HepG2 (cell line): ENCODE results near the gene COPS3. TPM values are rescaled to one million over a fixed set of nuclear protein-coding genes. Genes with fewer than 3 reads are reported as not detected.
A peak's percentile ranks its signal among the peaks of the same experiment; 100 is the strongest.

Experiments
- ATAC-seq: fragments of 200-7000 bp; cut with Tn5 transposase; 3 replicates; pipeline ENCODE4 v1.9.1; 2020; ENCODE audit warnings: mild to moderate bottlenecking, moderate library complexity
- BruUV-seq: library from RNA; stranded (reverse); fragments of 400-500 nt; replicated peaks from 2 replicates; lab custom pipeline; 2021; lab: Mats Ljungman, UMichigan
- CTCF ChIA-PET: fragments of 300-600 bp; formaldehyde crosslinking; extraction: SDS; loops from one replicate; lab custom pipeline; 2021; ENCODE audit warnings: low total read pairs, inconsistent platforms, low intra/inter-chr PET ratio; lab: Yijun Ruan, JAX
- POLR2A ChIA-PET: fragments of 350-600 bp; sonication (Branson Sonifier 250); formaldehyde crosslinking; loops from one replicate; lab custom pipeline; 2020; ENCODE audit warnings: antibody characterized with exemption, inconsistent platforms; lab: Yijun Ruan, JAX
- DNase-seq: peaks from one replicate; pipeline ENCODE4 v3.0.0-alpha.2; 2015; ENCODE audit warnings: low spot score
- FAIRE-seq: peaks from 3 replicates; lab custom pipeline; 2011; peaks lifted over from hg19 to GRCh38; lab: Jason Lieb, UNC
- H2AFZ ChIP-seq: one replicate; pipeline ENCODE4 v1.6.1; 2011; ENCODE audit warnings: low read length, inconsistent platforms
- H3K27ac ChIP-seq: fragments of 300-600 bp; 3 replicates; pipeline ENCODE4 v1.8.0; 2011; ENCODE audit warnings: mixed run types, mild to moderate bottlenecking, mixed read lengths, low read length, inconsistent platforms; ENCODE audit not compliant: insufficient read depth; ENCODE audit errors: extremely low read length
- H3K27me3 ChIP-seq, 2 experiments: fragments of 200-600 bp in 1 of 2; 2 replicates in 1 of 2; 3 replicates in 1 of 2; pipeline versions ENCODE4 v1.6.0 to v1.8.0; 2011; ENCODE audit warnings: low read length in 2 of 2, mild to moderate bottlenecking in 2 of 2, moderate library complexity in 2 of 2, inconsistent platforms in 1 of 2; ENCODE audit not compliant: insufficient read depth in 2 of 2, control insufficient read depth in 1 of 2
- H3K36me3 ChIP-seq, 2 experiments: fragments of 200-600 bp in 1 of 2; replicated peaks in 1 of 2; 2 replicates in 1 of 2; 3 replicates in 1 of 2; pipeline versions ENCODE4 v1.5.1 to v1.8.0; 2011; ENCODE audit warnings: low read length in 2 of 2, inconsistent platforms in 1 of 2; ENCODE audit not compliant: insufficient read depth in 2 of 2, control insufficient read depth in 1 of 2
- H3K4me1 ChIP-seq: 2 replicates; pipeline ENCODE4 v1.5.1; 2012; ENCODE audit warnings: low read length, inconsistent platforms; ENCODE audit not compliant: insufficient read depth
- H3K4me2 ChIP-seq: 2 replicates; pipeline ENCODE4 v1.6.0; 2011; ENCODE audit warnings: low read depth, low read length, inconsistent platforms
- H3K4me3 ChIP-seq, 3 experiments: fragments of 200-600 bp in 1 of 3; sonication (generic), shearing (Covaris generic) in 1 of 3; replicated peaks in 1 of 3; 2 replicates each; pipeline ENCODE4 v1.5.1; 2011 to 2016; ENCODE audit warnings: low read length in 3 of 3, inconsistent platforms in 2 of 3, low read depth in 2 of 3, mild to moderate bottlenecking in 2 of 3, control low read depth in 1 of 3, mixed read lengths in 1 of 3; ENCODE audit not compliant: insufficient read depth in 1 of 3
- H3K79me2 ChIP-seq: one replicate; pipeline ENCODE4 v1.6.1; 2011; ENCODE audit warnings: low read length, inconsistent platforms; ENCODE audit not compliant: insufficient read depth
- H3K9ac ChIP-seq: 2 replicates; pipeline ENCODE4 v1.6.0; 2011; ENCODE audit warnings: mild to moderate bottlenecking, low read depth, low read length, inconsistent platforms; ENCODE audit not compliant: insufficient read depth
- H3K9me3 ChIP-seq: 2 replicates; pipeline ENCODE4 v1.5.1; 2012; ENCODE audit warnings: mild to moderate bottlenecking, low read length
- H4K20me1 ChIP-seq: 2 replicates; pipeline ENCODE4 v1.6.0; 2011; ENCODE audit warnings: inconsistent platforms, mild to moderate bottlenecking, low read length, moderate library complexity; ENCODE audit not compliant: insufficient read depth
- ARNT2 ChIP-seq: sonication (generic); formaldehyde crosslinking; IDR thresholded peaks from 2 replicates; pipeline ENCODE4 v1.8.0; 2022; ENCODE audit warnings: mild to moderate bottlenecking, low read depth, missing genetic modification reagents, moderate library complexity
- CBX1 ChIP-seq: IDR thresholded peaks from one replicate; pipeline ENCODE4 v1.6.1; 2016; ENCODE audit warnings: antibody characterized with exemption, low read depth
- CHCHD3 ChIP-seq: sonication (generic); formaldehyde crosslinking; IDR thresholded peaks from 2 replicates; pipeline ENCODE4 v1.8.0; 2022; ENCODE audit warnings: mild to moderate bottlenecking, missing genetic modification reagents, moderate library complexity
- GFI1 ChIP-seq: sonication (generic); formaldehyde crosslinking; IDR thresholded peaks from 2 replicates; pipeline ENCODE4 v1.5.0; 2020; ENCODE audit warnings: missing genetic modification reagents, mild to moderate bottlenecking, borderline replicate concordance
- KMT2B ChIP-seq: IDR thresholded peaks from 2 replicates; pipeline ENCODE4 v1.6.1; 2016; ENCODE audit warnings: missing genetic modification reagents, missing compliant biosample characterization
- RXRA ChIP-seq: sonication (generic); formaldehyde crosslinking; IDR thresholded peaks from 2 replicates; pipeline ENCODE4 v1.5.1; 2020; ENCODE audit warnings: missing genetic modification reagents
- SIX4 ChIP-seq: sonication (generic); formaldehyde crosslinking; IDR thresholded peaks from 2 replicates; pipeline ENCODE4 v1.4.0; 2020; ENCODE audit warnings: missing genetic modification reagents
- STAT5B ChIP-seq: sonication (generic); formaldehyde crosslinking; IDR thresholded peaks from 2 replicates; pipeline ENCODE4 v1.4.0; 2020; ENCODE audit warnings: missing genetic modification reagents
- TRIM24 ChIP-seq: sonication (generic); formaldehyde crosslinking; IDR thresholded peaks from 2 replicates; pipeline ENCODE4 v1.8.0; 2022; ENCODE audit warnings: mild to moderate bottlenecking, missing genetic modification reagents
- YEATS2 ChIP-seq: sonication (generic); formaldehyde crosslinking; IDR thresholded peaks from 2 replicates; pipeline ENCODE4 v1.4.0; 2020; ENCODE audit warnings: missing genetic modification reagents, borderline replicate concordance
- ZBTB8A ChIP-seq: sonication (generic); formaldehyde crosslinking; IDR thresholded peaks from 2 replicates; pipeline ENCODE4 v1.4.0; 2020; ENCODE audit warnings: mild to moderate bottlenecking, low read depth, missing genetic modification reagents, borderline replicate concordance
- ZFY ChIP-seq: sonication (generic); formaldehyde crosslinking; IDR thresholded peaks from 2 replicates; pipeline ENCODE4 v1.4.0; 2020; ENCODE audit warnings: missing genetic modification reagents
- ZNF33B ChIP-seq: sonication (generic); formaldehyde crosslinking; IDR thresholded peaks from 2 replicates; pipeline ENCODE4 v1.5.1; 2020; ENCODE audit warnings: mild to moderate bottlenecking, missing genetic modification reagents
- ZNF619 ChIP-seq: sonication (generic); formaldehyde crosslinking; IDR thresholded peaks from 2 replicates; pipeline ENCODE4 v1.4.0; 2020; ENCODE audit warnings: mild to moderate bottlenecking, missing genetic modification reagents
- ZNF678 ChIP-seq: sonication (generic); formaldehyde crosslinking; IDR thresholded peaks from 2 replicates; pipeline ENCODE4 v1.4.0; 2020; ENCODE audit warnings: mild to moderate bottlenecking, missing genetic modification reagents
- WGBS: methylation state at CpG from one replicate; pipeline ENCODE4 v1.1.6; 2017; ENCODE audit warnings: low lambda C conversion rate; 5-methylcytosine and 5-hydroxymethylcytosine counted together
- in situ Hi-C: cut with HindIII; loops from 2 replicates; pipeline ENCODE4 v1.10.0; 2017; ENCODE audit warnings: low pct_unique_long_range_greater_than_20kb; ENCODE audit not compliant: extremely low pct_ligation_motif_present
- intact Hi-C: fragments of 100-400 bp; cut with micrococcal nuclease; formaldehyde crosslinking; loops from one replicate; pipeline ENCODE4 v1.10.0; 2022; ENCODE audit not compliant: unreplicated experiment
- polyA plus RNA-seq, 8 experiments: library from polyadenylated mRNA; depleted of rRNA in 3 of 8; stranded (reverse) in 7 of 8; unstranded in 1 of 8; fragments of >200 nt; fragmentation: Illumina TruSeq in 4 of 8; extraction: Trizol in 4 of 8; gene quantifications; 2 replicates each; pipeline versions ENCODE4 v1.2.1 to v1.2.3, GENCODE V29; 2011 to 2016; ENCODE audit warnings: low read depth in 4 of 8, missing spikeins in 1 of 8, mixed read lengths in 1 of 8; ENCODE audit not compliant: insufficient read depth in 1 of 8
- total RNA-seq, 5 experiments: library from RNA; depleted of rRNA; stranded (reverse); fragments of >200 nt; fragmentation: Illumina TruSeq; extraction: Trizol; gene quantifications; 2 replicates each; pipeline ENCODE4 v1.2.3, GENCODE V29; 2016; ENCODE audit warnings: low read depth in 1 of 5
- TF ChIP-seq, protein P1 (sequence below): sonication (generic); formaldehyde crosslinking; IDR thresholded peaks from 2 replicates; pipeline ENCODE4 v1.4.0; 2020; ENCODE audit warnings: missing genetic modification reagents
- TF ChIP-seq, protein P2 (sequence below): sonication (generic); formaldehyde crosslinking; IDR thresholded peaks from 2 replicates; pipeline ENCODE4 v1.4.0; 2020; ENCODE audit warnings: mild to moderate bottlenecking, missing genetic modification reagents

Gene COPS3
- total and polyA plus RNA-seq, 2 of the 13 experiments (the other 11 are each of a cell fraction or from before 2014, with no cell fraction given), result 46.3 to 103 TPM

DNA sequence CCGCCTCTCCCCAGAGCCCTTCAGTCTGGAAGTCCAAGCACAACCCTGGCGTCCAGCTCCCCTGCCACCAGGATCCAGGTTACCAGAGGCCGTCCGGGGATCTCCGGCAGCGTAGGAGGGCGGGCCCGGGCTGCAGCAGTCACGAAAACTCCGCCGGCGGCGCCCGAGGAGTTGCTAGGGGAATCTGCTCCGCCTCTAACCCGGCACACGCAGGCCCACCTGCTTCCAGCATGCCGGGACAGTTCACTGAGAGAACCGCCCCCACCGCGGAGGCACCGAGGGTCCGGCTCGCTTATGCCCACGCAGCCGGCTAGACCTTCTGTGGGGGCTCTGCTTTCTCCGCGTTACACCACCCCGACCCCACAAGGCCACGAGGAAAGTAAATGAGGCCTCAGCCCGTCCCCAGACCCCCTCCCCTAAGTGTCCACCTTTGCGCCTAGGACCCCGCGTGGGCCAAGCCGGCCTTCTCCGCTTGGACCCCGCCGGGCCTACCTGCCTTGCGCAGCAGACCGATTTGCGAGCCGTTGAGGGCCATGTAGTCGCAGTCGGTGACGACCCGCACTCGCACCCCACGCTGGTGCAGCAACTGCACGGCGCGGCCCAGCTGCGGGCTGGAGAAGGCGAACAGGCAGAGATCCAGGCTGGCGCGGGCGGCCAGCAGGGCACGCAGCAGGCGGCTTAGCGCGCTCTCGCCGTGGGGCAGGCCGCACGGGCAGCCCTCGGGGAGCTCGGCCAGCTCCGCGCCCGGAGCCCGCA lies 75.5 kb downstream of the COPS3 start:
- no peak for FAIRE-seq
- BruUV-seq, result TSS peak; percentile 61
- 2% methylated on average over 22 of the region's 70 CpGs for WGBS
- Histone ChIP-seq H3K4me1 (peaks cover 38% of the 10 kb centered on the region), H3K27ac (peak overlapping the region; percentile 75), H3K4me2 (peak overlapping the region; percentile 98), H3K79me2 (peaks cover 23% of the 10 kb centered on the region), H3K27me3 (no peaks in the 10 kb centered on the region; a peak in 1 of 5 replicates), H3K4me3 (peak overlapping the region; percentile 75 to 85 (median 80)), H4K20me1 (no peaks in the 10 kb centered on the region), H2AFZ (no peak overlapping the region), H3K36me3 (peaks cover 13 to 22% of the 10 kb centered on the region in 2 experiments; a peak in 4 of 5 replicates), H3K9ac (peak overlapping the region; percentile 88), H3K9me3 (no peaks in the 10 kb centered on the region)
- in situ Hi-C loops (no loop called here), intact Hi-C loops (loop anchor here (10.0 kb wide), 1 partner anchor 109 kb away; no protein-coding TSS in a partner anchor)
- ChIA-PET CTCF (no interaction called here), POLR2A (interaction anchor here (2.8 kb wide), 1 partner anchor 31 kb away, joined by 12 read pairs; the partner anchor contains the start of gene FLCN)
- peak; percentile 42 for DNase-seq
- peak; percentile 67 for ATAC-seq
- no peak for TF ChIP-seq CHCHD3
- TF ChIP-seq ZNF619 (CRISPR knock-in tag), result no peak
- no peak for TF ChIP-seq STAT5B (CRISPR knock-in tag)
- TF ChIP-seq ZBTB8A (CRISPR knock-in tag), result no peak
- TF ChIP-seq YEATS2 (CRISPR knock-in tag), result no peak
- peak; percentile 66; the same call in 1 of the 2 replicates for TF ChIP-seq RXRA (CRISPR knock-in tag)
- TF ChIP-seq, protein P1, sequence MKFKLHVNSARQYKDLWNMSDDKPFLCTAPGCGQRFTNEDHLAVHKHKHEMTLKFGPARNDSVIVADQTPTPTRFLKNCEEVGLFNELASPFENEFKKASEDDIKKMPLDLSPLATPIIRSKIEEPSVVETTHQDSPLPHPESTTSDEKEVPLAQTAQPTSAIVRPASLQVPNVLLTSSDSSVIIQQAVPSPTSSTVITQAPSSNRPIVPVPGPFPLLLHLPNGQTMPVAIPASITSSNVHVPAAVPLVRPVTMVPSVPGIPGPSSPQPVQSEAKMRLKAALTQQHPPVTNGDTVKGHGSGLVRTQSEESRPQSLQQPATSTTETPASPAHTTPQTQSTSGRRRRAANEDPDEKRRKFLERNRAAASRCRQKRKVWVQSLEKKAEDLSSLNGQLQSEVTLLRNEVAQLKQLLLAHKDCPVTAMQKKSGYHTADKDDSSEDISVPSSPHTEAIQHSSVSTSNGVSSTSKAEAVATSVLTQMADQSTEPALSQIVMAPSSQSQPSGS (CRISPR knock-in tag), result peak; percentile 28; the same call in 1 of the 2 replicates
- TF ChIP-seq ZNF678, result no peak
- peak; percentile 83; the same call in 1 of the 2 replicates for TF ChIP-seq ZFY (CRISPR knock-in tag)
- no peak; the same call in 1 of the 2 replicates for TF ChIP-seq GFI1 (CRISPR knock-in tag)
- no peak for TF ChIP-seq TRIM24 (CRISPR knock-in tag)
- TF ChIP-seq, protein P2, sequence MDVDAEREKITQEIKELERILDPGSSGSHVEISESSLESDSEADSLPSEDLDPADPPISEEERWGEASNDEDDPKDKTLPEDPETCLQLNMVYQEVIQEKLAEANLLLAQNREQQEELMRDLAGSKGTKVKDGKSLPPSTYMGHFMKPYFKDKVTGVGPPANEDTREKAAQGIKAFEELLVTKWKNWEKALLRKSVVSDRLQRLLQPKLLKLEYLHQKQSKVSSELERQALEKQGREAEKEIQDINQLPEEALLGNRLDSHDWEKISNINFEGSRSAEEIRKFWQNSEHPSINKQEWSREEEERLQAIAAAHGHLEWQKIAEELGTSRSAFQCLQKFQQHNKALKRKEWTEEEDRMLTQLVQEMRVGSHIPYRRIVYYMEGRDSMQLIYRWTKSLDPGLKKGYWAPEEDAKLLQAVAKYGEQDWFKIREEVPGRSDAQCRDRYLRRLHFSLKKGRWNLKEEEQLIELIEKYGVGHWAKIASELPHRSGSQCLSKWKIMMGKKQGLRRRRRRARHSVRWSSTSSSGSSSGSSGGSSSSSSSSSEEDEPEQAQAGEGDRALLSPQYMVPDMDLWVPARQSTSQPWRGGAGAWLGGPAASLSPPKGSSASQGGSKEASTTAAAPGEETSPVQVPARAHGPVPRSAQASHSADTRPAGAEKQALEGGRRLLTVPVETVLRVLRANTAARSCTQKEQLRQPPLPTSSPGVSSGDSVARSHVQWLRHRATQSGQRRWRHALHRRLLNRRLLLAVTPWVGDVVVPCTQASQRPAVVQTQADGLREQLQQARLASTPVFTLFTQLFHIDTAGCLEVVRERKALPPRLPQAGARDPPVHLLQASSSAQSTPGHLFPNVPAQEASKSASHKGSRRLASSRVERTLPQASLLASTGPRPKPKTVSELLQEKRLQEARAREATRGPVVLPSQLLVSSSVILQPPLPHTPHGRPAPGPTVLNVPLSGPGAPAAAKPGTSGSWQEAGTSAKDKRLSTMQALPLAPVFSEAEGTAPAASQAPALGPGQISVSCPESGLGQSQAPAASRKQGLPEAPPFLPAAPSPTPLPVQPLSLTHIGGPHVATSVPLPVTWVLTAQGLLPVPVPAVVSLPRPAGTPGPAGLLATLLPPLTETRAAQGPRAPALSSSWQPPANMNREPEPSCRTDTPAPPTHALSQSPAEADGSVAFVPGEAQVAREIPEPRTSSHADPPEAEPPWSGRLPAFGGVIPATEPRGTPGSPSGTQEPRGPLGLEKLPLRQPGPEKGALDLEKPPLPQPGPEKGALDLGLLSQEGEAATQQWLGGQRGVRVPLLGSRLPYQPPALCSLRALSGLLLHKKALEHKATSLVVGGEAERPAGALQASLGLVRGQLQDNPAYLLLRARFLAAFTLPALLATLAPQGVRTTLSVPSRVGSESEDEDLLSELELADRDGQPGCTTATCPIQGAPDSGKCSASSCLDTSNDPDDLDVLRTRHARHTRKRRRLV (CRISPR knock-in tag), result 0 out of 2 replicates have a peak, but pooled peaks have one; percentile 60
- TF ChIP-seq KMT2B, result no peak; the same call in 1 of the 2 replicates
- TF ChIP-seq ZNF33B (CRISPR knock-in tag), result no peak
- TF ChIP-seq CBX1, result no peak
- TF ChIP-seq SIX4 (CRISPR knock-in tag), result no peak
- TF ChIP-seq ARNT2 (CRISPR knock-in tag), result no peak
